HG02840 (cell line): ENCODE results near the gene FRZB.

ENCODE experiments used
- ATAC-seq: cut with Tn5 transposase; IDR thresholded peaks from one replicate; pipeline ENCODE4 v1.9.1; 2021; ENCODE audit warnings: mild to moderate bottlenecking, moderate library complexity, moderate number of reproducible peaks; ENCODE audit not compliant: unreplicated experiment, low FRiP score

Gene FRZB

GRCh38 chr2:182852090-182852489 is 14.3 kb downstream of the FRZB start:
- no peak for ATAC-seq

GRCh38 chr2:182845794-182846417 is 20.5 kb downstream of the FRZB start:
- ATAC-seq = no peak

DNA sequence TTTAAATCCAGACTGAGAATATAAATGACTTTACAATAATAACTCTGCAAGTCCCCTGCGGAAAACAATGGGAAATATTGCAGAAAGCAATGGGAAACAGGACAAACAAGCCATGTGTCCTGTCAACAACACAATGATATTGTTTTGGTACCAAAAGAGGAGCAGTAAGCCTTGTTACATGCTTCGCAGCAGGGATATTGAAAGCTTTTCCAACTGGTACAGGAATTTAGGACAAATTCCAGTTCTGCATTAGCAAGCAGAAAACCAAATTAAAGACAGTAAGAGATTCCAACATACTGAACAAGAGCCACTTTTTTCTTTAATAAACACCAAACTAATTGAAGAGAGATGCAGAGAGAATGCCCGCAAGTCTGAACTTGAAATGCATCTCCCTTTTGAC is 30.0 kb downstream of the FRZB start:
- ATAC-seq = no peak

DNA sequence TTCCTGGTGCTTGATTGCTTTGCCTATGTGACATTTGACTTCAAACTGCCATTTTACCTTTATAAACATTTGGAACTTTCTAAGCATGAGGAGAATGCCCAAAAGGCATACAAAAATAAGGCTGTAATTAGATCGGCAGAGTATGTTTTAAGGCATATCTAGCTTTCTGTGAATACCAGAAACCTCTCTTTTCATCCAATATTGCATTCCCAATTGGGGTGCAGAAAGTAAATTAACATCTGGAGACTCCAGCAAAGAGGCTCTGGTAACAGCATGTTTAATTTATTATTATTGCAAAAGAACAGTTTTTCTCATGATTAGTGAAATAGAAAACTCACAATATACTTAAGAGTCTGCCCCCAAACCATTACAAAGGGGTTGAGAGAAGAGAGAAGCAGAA is 32.1 kb downstream of the FRZB start:
- ATAC-seq = no peak

GRCh38 chr2:182833084-182833854 is 33.2 kb downstream of the FRZB start:
- ATAC-seq = no peak

DNA sequence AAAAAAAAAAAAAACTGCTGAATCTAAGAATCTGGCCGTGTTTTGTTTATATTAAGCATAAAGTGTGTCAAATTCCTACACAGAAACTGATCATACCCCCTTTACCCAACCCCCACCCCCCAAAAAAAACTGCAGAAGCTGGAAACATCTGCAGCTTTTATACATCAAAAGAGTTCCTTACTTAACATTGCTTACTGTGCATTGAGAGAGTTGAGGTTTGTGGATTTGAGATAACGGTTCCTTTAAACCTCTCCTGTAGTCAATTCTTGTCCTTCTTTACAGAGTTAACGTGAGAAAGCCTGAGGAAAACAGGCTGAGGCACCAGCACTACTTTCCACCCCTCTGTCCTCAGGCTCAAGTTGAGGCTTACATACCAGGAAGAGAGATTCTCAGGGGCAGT is 34.5 kb downstream of the FRZB start:
- no peak for ATAC-seq

- no peak for ATAC-seq
Measured at GRCh38 chr2:182831101-182831500, 35.3 kb downstream of the FRZB start.

GRCh38 chr2:182827182-182827879 is 39.1 kb downstream of the FRZB start:
- no peak for ATAC-seq

DNA sequence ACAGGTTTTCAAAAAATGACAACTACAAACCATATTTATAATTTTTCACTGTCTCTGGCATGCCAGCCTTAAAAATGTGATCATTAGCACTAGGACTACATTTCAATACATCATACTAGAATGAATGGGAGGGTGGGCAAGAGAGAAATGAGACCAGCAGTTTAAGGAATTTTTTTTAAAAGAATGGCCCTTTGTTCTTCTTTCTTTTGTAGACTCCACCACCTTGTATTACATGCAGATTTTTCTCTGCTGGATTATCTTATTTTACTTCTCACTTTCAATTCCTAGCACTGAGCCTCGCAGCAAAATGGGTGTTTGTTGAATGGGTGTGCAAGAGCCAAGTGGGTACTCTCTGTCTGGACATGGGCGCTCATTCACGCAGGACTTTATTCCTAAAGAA is 39.9 kb downstream of the FRZB start:
- ATAC-seq = no peak

- no peak for ATAC-seq
Measured at GRCh38 chr2:182826064-182826463, 40.4 kb downstream of the FRZB start.

DNA sequence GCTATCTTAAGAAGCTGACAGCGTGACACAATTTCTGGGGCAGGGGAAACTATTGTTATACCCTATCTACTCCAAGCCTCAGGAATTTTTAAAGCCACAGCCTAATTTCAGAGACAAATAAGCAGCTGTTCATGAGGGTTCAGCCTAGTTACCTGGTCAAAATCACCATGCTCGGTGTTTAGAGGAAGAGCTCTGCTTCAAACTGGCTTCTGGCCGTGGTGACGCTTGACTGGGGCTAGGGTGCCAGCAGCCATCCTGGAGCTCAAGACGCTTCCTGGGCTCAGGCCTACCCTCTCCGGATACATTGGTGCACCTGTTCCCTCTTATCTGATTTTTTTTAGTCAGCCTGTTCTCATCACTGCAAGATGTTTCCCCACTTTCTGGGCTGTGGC is 41.7 kb downstream of the FRZB start:
- no peak for ATAC-seq

GRCh38 chr2:182824056-182824766 is 42.2 kb downstream of the FRZB start:
- ATAC-seq = no peak

DNA sequence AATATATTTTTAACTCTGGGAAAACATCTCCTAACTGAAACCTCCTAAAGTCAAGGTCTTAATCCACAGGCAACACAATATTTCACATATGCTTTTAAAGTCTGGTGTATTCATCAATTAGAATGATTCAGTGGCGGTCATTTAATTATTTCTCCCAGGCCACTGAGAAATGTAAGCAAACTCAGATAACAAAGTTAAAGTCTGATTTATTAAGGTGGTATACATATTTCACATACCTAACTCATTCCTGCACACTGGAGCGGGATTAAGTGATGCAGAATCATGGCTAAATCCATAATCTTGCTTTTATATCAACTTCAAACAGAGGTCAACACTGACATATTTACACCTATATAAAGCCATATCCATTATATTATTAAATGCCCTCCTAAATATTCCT is 43.7 kb downstream of the FRZB start:
- no peak for ATAC-seq

DNA sequence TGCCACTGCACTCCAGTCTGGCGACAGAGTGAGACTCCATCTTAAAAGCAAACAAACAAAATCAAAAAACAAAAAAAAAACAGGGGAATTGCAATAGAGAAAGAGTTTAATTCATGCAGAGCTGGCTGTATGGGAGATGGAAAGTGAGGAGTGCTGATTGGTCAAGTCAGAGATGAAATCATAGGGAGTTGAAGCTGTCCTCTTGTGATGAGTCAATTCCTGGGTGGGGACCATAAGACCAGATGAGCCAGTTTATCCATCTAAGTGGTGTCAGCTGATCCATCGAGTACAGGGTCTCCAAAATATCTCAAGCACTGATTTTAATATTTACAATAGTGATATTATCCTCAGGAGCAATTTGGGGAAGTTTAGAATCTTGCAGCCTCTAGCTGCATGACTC is 45.3 kb downstream of the FRZB start:
- ATAC-seq = no peak

DNA sequence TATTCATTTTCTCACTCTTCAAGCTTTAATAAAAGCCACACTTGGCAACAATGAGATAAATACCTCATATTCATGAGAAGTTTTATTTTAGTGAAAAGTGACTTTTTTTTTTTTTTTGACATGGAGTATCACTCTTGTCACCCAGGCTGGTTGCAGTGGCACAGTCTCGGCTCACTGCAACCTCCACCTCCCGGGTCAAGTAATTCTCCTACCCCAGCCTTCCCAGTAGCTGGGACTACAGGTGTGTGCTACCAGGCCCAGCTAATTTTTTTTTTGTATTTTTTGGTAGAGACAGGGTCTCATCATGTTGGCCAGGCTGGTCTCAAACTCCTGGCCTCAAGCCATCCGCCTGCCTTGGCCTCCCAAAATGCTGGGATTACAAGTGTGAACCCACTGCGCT is 47.0 kb downstream of the FRZB start:
- ATAC-seq = no peak

DNA sequence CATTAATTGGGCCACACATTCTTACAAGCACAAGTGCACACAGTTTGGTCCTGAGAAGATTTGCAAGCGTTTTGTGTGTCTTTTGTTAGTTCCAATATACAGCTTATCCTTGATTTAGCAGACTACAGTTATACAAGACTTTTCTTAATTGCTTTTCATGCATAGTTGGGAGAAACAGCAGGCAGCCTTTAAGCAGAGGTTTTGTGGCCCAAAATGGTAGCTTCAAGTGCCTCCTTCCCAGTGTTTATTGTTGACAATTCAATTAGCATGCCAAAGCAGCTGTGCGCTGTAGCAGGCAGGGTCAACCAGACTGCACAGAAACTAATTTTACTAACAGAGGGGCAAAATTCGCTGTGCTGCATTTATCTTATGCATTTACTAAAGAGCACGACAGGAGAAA is 47.5 kb downstream of the FRZB start:
- ATAC-seq = no peak

- ATAC-seq = no peak
Measured at GRCh38 chr2:182818501-182818900, 47.9 kb downstream of the FRZB start.

DNA sequence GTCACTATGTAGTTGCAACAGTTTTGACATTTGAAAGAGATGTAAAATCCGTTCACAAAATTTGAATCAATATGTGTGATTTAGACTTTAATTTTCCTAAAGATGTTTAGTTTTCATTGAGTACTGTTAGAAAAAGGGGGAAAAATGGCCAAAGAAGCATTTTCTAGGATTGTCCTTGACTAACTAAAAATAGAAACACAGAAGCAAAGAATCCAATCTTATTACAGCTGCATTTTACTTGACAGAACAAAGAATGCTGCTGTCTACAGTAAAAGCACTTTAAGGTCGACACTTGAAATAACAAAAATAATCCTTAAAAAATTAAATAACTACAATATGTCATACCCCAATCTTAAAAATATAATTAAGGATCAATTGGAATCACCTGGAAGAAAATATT is 48.9 kb downstream of the FRZB start:
- ATAC-seq = no peak

DNA sequence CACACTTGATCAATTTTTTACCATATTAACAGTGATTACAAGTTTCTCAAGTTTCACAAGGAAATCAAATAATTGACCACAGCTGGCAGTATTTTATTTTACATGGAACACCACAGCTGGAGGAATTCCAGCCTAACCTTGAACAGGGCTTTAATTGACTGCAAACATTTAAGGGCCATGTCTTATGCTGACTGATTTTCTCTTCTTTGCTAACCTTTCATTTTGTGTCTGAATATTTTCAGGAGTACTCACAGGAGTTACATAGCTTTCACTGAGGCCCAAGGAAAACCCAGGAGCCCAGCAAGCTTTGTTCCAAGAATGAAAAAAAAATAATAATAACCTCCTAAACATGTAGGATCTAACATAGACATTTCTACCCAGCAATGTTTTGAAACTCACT is 49.6 kb downstream of the FRZB start:
- no peak for ATAC-seq

DNA sequence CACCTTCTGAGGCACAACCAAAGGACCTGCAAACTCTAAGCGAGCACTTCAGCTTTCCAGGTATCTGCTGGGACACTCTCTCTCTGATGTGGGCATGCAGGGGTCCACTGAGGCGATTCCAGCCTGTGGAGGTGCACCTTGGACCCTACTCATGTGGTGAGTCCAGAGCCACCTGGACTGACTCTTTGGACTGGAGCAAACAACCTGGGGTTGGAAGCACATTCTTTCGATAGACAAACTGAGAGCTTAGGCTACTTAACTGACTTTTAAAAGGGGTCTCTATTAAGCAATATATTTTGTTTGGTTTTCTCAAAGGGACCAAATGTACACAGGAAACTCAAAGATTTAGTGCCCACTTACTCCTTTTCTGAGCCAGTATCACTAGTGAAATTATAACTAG is 51.6 kb downstream of the FRZB start:
- no peak for ATAC-seq

DNA sequence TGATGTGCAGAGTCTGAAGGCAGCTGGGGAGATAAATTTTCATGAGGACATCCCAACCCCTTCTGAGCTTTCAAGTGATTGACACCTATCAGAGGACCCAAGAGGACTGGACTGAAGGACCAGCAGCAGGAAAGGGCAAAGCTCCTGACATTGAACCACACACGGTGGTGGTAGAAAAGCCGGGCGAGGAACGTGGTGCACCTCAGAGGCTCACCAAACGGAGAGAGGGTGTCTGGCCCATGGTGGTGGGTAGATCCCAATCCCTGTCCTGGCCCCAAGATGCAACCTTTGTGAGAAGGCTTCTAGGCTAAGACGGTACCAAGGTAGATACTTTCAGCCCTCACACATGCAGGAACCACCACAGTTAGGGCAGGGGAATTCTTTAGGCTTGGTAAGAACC is 52.1 kb downstream of the FRZB start:
- no peak for ATAC-seq
